Body of pancreas (tissue), 4 donors: ENCODE measurements around the gene NOC2L.
A peak's percentile ranks its signal among the peaks of the same experiment; 100 is the strongest.

Experiments used
- CTCF ChIP-seq, 7 experiments: fragments of 450-650 bp in 4 of 7; fragments of 200-600 bp in 3 of 7; sonication (generic) in 3 of 7; IDR thresholded peaks; one replicate each; pipeline ENCODE4 v1.5.1; 2016 to 2019; ENCODE audit warnings: antibody characterized with exemption in 7 of 7
- POLR2A ChIP-seq, 3 donors: fragments of 450-650 bp; IDR thresholded peaks; one replicate each; pipeline ENCODE4 v1.6.1; 2016; ENCODE audit warnings: antibody characterized with exemption in 3 of 3, mild to moderate bottlenecking in 2 of 3

- TF ChIP-seq POLR2A (IDR thresholded peaks at IDR 0.05) (no peak), CTCF (IDR thresholded peaks at IDR 0.05) (peak in 2 of 7 experiments; percentile 7 to 13)
These were observed 7.7 kb downstream of the NOC2L start for GRCh38 chr1:951364-951763.
